Retinal pigment epithelial cell (primary cell): Measurements from ENCODE around the gene TCP1.
"Not testable (repeated sequence)": the region's sequence is repeated elsewhere in the genome, so short reads cannot be mapped to it uniquely, and the experiment has no call there.

Source experiments
- DNase-seq: peaks from one replicate; pipeline ENCODE4 v3.0.0-alpha.2; 2010; ENCODE audit warnings: low read depth
- H3K4me3 ChIP-seq: 2 replicates; pipeline ENCODE4 v1.5.1; 2011; ENCODE audit warnings: mild to moderate bottlenecking, low read length, control low read depth, moderate library complexity
- CTCF ChIP-seq: conservative IDR thresholded peaks from 2 replicates; pipeline ENCODE4 v1.5.1; 2011; ENCODE audit warnings: low read depth, low read length, control low read depth, inconsistent platforms

Gene TCP1

GRCh38 chr6:159832946-159833345, 43.5 kb upstream of the TCP1 start:
- TF ChIP-seq CTCF: no peak
- H3K4me3 ChIP-seq: no peak overlapping the region
- DNase-seq: no peak

- H3K4me3 ChIP-seq: no peak overlapping the region
- TF ChIP-seq CTCF: no peak
- DNase-seq: no peak
Measured at GRCh38 chr6:159831373-159831679, 41.9 kb upstream of the TCP1 start.

DNA sequence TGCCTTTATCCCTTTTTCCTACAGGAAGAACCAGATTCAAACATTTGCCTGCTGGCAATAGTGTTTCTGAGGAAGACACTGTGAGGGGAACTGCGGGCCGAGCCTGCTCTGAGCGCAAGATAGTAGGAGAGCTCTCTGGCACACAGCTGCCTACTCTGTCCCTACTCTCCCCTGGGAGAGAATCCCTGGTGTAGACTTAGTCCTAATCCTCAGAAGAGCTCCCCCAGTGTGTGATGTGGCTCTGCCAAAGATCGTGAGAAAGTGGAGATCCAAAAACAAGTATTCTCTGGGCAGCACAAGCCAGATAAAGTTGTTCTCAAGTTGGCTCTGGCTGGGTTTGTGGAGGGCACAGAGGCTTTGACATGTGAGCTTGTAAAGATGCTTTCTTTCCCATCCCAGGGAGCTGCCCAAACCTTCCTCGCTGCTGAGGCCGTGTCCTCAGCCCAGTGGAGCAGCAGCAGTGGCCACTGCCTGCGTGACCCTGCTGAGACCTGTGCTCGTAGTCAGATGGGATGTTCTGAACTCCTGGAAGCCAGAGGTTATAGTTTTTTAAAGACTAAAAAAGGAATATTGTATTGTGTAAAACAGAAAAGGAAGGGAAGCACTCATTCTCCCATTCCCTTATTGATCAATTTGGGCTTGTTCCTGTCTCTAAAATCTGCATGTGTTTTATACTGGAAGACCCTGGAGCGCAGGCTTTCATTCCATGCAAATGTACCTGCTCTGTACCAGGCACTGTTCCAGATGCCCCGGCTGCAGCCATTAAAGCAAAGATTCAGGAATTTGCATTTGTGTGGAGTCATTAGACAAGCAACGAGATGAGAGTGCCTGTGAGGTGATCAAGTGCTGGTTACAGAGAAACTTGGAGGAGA, 41.3 kb upstream of the TCP1 start:
- DNase-seq: no peak
- H3K4me3 ChIP-seq: no peak overlapping the region
- no peak for TF ChIP-seq CTCF

DNA sequence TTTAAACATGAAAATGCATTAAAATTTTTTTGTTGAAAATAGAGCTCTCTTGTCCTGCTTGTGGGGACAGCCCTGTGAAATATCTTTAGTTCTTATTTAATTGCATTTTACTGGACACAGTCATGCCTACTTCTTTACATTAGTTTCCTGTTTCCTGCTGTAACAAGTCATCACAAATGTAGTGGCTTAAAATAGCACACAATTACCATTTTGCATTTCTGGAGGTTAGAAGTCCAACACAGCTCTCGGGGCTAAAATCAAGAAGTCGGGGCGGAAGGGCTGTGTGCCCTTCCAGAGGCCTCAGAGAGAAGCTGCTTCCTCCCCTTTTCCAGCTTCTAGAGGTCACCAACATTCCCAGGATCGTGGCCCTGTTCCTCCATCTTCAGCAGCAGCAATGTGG, 40.1 kb upstream of the TCP1 start:
- no peak for TF ChIP-seq CTCF
- H3K4me3 ChIP-seq: no peak overlapping the region
- no peak for DNase-seq

DNA sequence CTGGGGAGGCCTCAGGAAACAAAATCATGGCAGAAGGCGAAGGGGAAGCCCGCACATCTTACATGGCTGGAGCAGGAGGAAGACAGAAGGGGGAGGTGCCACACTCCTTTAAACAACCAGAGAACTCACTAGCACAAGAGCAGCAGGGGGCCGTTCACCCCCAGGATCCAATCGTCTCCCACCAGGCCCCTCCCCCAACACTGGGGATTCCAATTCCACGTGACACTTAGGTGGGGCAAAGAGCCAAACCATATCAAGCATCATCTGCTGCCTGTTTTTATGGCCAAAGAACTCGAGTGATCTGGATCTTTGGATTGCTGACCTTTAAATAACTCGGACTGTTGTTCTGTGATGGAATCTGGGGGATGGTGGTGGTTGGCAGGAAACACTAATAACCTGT, 38.7 kb upstream of the TCP1 start:
- no peak for TF ChIP-seq CTCF
- H3K4me3 ChIP-seq: no peak overlapping the region
- DNase-seq: no peak

GRCh38 chr6:159826968-159827647, 37.7 kb upstream of the TCP1 start:
- H3K4me3 ChIP-seq: no peak overlapping the region
- DNase-seq: no peak
- TF ChIP-seq CTCF: no peak

- DNase-seq: no peak
- no peak for TF ChIP-seq CTCF
- H3K4me3 ChIP-seq: no peak overlapping the region
Measured at GRCh38 chr6:159826004-159826403, 36.6 kb upstream of the TCP1 start.

GRCh38 chr6:159824690-159825089, 35.3 kb upstream of the TCP1 start:
- H3K4me3 ChIP-seq, DNase-seq: not testable (repeated sequence)
